HL-60/S4 (cell line): ENCODE measurements around the gene MT3.

ENCODE experiments used
- in situ Hi-C: fragments of 300-500 bp; cut with MboI; formaldehyde crosslinking; loops from 2 replicates; pipeline ENCODE4 v1.14.3; 2022; ENCODE audit warnings: low sequenced_read_pairs

The MT3 gene

GRCh38 chr16:56625140-56625942 is 36.0 kb downstream of the MT3 start, which contains the start of gene MT1E:
TSS of gene MT1E (plus strand) at chr16:56625781. CDS start at chr16:56625852, 71 bp downstream.
- in situ Hi-C loops, result no loop called here

- in situ Hi-C loops, result no loop called here
Observed at GRCh38 chr16:56625943-56626654, 36.8 kb downstream of the MT3 start.

- in situ Hi-C loops, result no loop called here
Observed at GRCh38 chr16:56626685-56627084, 37.4 kb downstream of the MT3 start.

- in situ Hi-C loops, result no loop called here
Observed at GRCh38 chr16:56628486-56629350, 39.4 kb downstream of the MT3 start.

- in situ Hi-C loops, result no loop called here
Observed at GRCh38 chr16:56629531-56629930, 40.2 kb downstream of the MT3 start.

- in situ Hi-C loops, result no loop called here
Observed at GRCh38 chr16:56630134-56630533, 40.8 kb downstream of the MT3 start.

GRCh38 chr16:56631197-56631596 is 41.9 kb downstream of the MT3 start:
- in situ Hi-C loops, result no loop called here

GRCh38 chr16:56631832-56632155 is 42.5 kb downstream of the MT3 start:
- in situ Hi-C loops, result no loop called here

GRCh38 chr16:56632156-56632847 is 43.0 kb downstream of the MT3 start, which contains the start of gene MT1M:
TSS of gene MT1M (plus strand) at chr16:56632659. CDS start at chr16:56632732, 73 bp downstream.
- in situ Hi-C loops, result no loop called here

- in situ Hi-C loops, result no loop called here
Observed at GRCh38 chr16:56632848-56633365, 43.6 kb downstream of the MT3 start.

GRCh38 chr16:56633535-56633934 is 44.2 kb downstream of the MT3 start:
- in situ Hi-C loops, result no loop called here

- in situ Hi-C loops, result no loop called here
Observed at GRCh38 chr16:56634715-56635440, 45.5 kb downstream of the MT3 start.

- in situ Hi-C loops, result no loop called here
Observed at GRCh38 chr16:56635441-56635967, 46.2 kb downstream of the MT3 start.

GRCh38 chr16:56636616-56637413 is 47.5 kb downstream of the MT3 start:
- in situ Hi-C loops, result no loop called here

GRCh38 chr16:56637814-56638750 is 48.8 kb downstream of the MT3 start, which contains the start of gene MT1A:
TSS of gene MT1A (plus strand) at chr16:56638666. CDS start at chr16:56638739, 73 bp downstream.
- in situ Hi-C loops, result no loop called here

GRCh38 chr16:56639045-56639444 is 49.7 kb downstream of the MT3 start:
- in situ Hi-C loops, result no loop called here

GRCh38 chr16:56640076-56640475 is 50.7 kb downstream of the MT3 start:
- in situ Hi-C loops, result no loop called here
